ENCODE measurements around the gene MZF1. TPM values are rescaled to one million over a fixed set of nuclear protein-coding genes. Genes with fewer than 3 reads are reported as not detected.

The MZF1 gene
- total and polyA plus RNA-seq, 9 donors = 8.1 to 21.4 (median 16.2) TPM

DNA sequence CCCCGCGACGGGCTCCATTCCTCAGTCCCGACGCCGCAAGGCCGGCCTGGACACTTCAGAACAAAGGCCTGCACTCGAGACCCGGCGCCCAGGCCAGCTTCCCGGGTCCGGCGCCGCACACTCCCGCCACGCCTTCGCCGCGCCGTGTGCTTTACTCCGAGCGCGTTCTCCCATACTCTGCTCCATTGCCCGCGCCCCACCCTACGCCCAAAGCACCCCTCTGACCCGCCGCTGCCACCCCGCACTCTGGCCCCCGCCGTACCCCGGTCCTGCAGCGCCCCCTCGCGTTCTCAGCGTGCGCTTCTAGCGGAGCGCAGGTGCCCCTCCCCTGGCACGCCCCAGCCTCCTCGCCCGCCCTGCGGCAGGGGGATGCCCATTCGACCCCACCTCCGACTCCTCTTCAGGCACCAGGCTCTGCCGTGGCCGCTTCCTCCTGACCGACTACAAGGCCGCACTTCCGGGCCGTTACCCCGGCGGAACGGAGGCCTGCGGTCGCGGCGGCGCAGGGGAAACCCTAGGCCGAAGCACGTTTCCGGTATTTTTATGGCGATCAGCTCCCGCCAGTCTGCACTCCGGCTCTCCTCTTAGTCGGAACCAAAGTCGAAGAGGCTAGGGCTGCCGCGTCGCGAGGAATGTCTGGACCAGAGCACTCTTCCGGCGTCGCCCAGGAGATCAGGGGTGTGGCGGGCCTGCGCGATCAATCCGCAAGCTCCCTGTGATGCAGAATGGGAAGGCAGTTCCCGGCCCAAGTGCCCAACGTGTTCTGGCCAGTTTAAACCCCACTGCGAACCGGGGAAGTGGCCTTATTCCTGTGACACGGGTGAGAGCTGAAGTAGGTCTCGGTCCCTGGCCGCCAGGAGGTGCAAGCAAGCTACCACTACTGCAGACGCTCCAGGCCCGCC lies 53.5 kb downstream of the MZF1 start, which contains the start of gene ZBTB45:
TSS of gene ZBTB45 (minus strand) at position 456 of the 902 bp plus-strand sequence. CDS start 2,137 bp downstream, outside the sequence.
- peaks cover 33% of the 10 kb centered on the region for H3K4me1 ChIP-seq (ENCODE audit: control insufficient read depth, insufficient read depth, low read length)

DNA sequence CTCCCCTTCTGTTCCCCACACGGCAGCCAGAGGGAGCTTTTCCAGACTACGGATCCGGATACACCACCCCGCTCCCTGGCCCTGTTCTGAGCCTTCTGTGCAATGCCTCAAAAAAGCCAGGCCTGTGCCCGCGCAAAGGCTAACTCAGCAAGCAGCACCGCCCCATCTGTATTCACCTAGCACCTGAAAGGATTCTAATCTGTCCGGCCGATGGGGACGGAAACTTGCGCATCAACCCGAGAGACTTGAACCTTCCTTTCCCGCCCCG lies 54.1 kb downstream of the MZF1 start:
- H3K27ac ChIP-seq (ENCODE audit: low read length) = peak overlapping the region; percentile 98
- H3K9me3 ChIP-seq (replicated peaks; ENCODE audit: control insufficient read depth, low read depth, low read length) = no peaks in the 10 kb centered on the region
- no peaks in the 10 kb centered on the region for H3K27me3 ChIP-seq (ENCODE audit: control insufficient read depth, insufficient read depth, low read length)
- peaks cover 37% of the 10 kb centered on the region for H3K4me1 ChIP-seq (ENCODE audit: control insufficient read depth, insufficient read depth, low read length)
- 0% methylated on average over 14 of the region's 14 CpGs for WGBS (ENCODE audit: insufficient coverage)
- DNase-seq = peak; percentile 85
- H3K36me3 ChIP-seq (ENCODE audit: control insufficient read depth, insufficient read depth, low read length) = peaks cover 22% of the 10 kb centered on the region
- peak overlapping the region; percentile 81 for H3K4me3 ChIP-seq (ENCODE audit: low read length)

More for the DNA sequence above, 53.5 kb downstream of the MZF1 start, which contains the start of gene ZBTB45:
- peak; percentile 99 for DNase-seq
- WGBS (ENCODE audit: insufficient coverage) = under 1% methylated on average over 87 of the region's 87 CpGs
- Histone ChIP-seq H3K9me3 (replicated peaks; ENCODE audit: control insufficient read depth, low read depth, low read length) (no peaks in the 10 kb centered on the region), H3K27ac (ENCODE audit: low read length) (peak within 1 kb of the TSS; percentile 98), H3K27me3 (ENCODE audit: control insufficient read depth, insufficient read depth, low read length) (no peaks in the 10 kb centered on the region), H3K36me3 (ENCODE audit: control insufficient read depth, insufficient read depth, low read length) (peaks cover 22% of the 10 kb centered on the region), H3K4me3 (ENCODE audit: low read length) (peak within 1 kb of the TSS; percentile 81)

DNA sequence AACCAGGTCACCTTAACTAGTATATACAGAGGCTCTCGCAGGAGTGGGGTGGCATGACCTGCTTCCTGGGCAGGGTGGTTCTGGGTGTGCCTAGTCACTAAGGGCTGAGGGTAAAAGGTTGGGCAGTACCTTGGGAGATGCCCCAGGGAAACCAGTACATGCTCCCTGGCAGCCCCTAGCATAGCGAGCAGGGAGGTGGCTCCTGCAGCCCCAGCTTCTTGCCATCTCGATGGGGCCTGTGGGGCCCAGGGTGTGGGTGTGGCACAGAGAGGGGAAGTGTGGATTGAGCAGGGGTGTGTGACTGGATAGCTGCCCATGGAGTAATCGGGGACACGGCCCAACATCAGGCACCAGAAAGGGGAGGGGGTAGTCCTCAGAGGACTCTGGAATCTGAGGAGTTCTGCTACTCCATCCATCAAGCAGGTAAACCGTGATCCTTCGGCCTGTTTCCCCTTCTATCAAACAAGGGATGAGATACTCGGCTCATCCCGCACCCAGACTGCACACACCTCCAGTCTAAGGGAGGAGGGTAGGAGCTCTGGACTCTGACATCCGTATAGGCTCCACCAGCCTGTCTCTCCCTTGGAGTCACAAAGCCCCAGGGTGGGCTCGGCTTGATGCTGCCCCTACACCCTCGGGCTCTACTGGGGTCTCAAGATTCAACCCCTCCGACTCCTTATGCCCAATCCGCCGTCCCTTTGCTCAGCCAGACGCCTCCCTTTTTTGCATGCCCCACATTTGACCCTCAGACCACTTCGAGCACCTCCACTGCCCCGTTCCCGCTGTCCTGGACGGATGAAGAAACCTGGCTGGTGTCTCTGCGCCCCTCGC lies 54.7 kb downstream of the MZF1 start:
- DNase-seq = no peak
- Histone ChIP-seq H3K4me3 (ENCODE audit: low read length) (peak overlapping the region; percentile 81), H3K27me3 (ENCODE audit: control insufficient read depth, insufficient read depth, low read length) (no peaks in the 10 kb centered on the region), H3K9me3 (replicated peaks; ENCODE audit: control insufficient read depth, low read depth, low read length) (no peaks in the 10 kb centered on the region), H3K36me3 (ENCODE audit: control insufficient read depth, insufficient read depth, low read length) (peaks cover 25% of the 10 kb centered on the region), H3K4me1 (ENCODE audit: control insufficient read depth, insufficient read depth, low read length) (peaks cover 37% of the 10 kb centered on the region), H3K27ac (ENCODE audit: low read length) (peak overlapping the region; percentile 98)
- WGBS (ENCODE audit: insufficient coverage) = 2% methylated on average over 17 of the region's 22 CpGs

DNA sequence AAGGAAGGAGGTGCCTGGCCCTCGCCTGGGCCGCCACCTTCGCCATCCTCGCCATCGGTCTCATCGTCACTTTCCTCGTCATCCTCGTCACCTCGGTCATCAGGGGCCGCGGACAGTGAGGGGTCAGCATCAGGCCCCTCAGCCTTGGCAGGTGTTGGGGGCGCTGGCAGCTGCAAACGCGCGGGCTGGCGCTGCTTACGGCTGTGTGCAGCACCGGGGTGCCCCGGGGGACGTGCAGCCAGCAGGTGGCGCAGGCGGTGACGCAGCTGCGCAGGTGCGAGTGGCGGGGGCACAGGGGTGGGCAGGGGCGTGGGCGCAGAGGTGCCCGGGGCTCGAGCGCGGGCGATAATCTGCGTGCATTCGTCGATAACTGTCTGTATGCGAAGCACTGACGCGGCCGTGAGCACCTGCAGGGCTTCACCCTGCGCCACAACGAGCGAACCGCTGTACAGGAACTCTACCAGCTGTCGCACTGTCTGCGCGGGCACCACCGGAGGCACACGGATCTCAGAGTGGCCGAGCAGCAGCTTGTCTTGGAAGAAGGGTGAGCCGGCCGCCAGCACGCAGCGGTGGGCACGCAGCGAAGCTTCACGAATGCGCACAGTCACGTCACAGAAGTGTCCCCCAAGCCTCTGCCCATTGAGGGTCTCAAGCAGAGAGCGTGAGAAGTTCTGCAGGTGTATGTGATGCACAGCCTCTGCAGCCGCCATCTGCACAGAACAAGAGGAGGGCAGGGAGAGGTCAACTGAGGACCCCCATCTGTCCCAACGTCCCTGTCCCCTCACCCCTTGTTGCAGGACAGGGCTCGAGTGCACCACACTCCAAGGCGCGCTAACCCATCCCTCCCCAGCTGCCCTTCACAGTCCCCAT lies 55.9 kb downstream of the MZF1 start:
- Histone ChIP-seq H3K36me3 (ENCODE audit: control insufficient read depth, insufficient read depth, low read length) (peaks cover 35% of the 10 kb centered on the region), H3K4me1 (ENCODE audit: control insufficient read depth, insufficient read depth, low read length) (peaks cover 37% of the 10 kb centered on the region), H3K27me3 (ENCODE audit: control insufficient read depth, insufficient read depth, low read length) (no peaks in the 10 kb centered on the region), H3K9me3 (replicated peaks; ENCODE audit: control insufficient read depth, low read depth, low read length) (no peaks in the 10 kb centered on the region), H3K4me3 (ENCODE audit: low read length) (no peak overlapping the region), H3K27ac (ENCODE audit: low read length) (no peak overlapping the region)
- WGBS (ENCODE audit: insufficient coverage) = 90% methylated on average over 62 of the region's 65 CpGs
- DNase-seq = no peak

DNA sequence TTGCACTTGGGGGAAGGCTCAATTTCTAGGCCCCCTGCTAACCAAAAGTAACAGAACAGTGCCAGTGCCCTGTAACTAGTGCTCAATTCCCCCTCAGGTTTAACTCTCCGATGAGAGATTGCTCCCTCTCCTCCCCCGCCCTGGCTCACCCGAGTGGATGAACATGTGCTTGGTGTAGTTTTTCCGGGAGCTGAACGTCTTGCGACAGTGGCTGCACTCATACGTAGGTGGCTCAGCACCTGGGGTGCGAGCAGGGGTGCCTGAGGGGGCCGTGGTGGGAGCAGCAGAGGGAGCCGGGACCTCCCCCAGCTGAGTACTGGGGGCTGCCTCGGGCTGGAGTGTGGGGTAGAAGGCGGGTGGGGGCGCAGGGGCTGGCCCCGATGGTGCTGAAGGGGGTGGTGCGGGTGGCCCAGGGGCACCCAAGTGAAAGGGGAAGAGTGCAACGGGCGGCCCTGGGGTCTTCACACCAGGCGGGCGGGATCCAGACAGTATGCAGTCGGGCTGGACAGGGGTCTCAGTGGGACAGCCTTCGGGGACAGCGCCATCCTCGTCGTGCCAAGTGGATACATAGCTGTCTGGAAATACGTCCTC lies 56.8 kb downstream of the MZF1 start:
- H3K9me3 ChIP-seq (replicated peaks; ENCODE audit: control insufficient read depth, low read depth, low read length) = no peaks in the 10 kb centered on the region
- H3K27ac ChIP-seq (ENCODE audit: low read length) = no peak overlapping the region
- DNase-seq = no peak
- peaks cover 37% of the 10 kb centered on the region for H3K4me1 ChIP-seq (ENCODE audit: control insufficient read depth, insufficient read depth, low read length)
- no peaks in the 10 kb centered on the region for H3K27me3 ChIP-seq (ENCODE audit: control insufficient read depth, insufficient read depth, low read length)
- H3K4me3 ChIP-seq (ENCODE audit: low read length) = no peak overlapping the region
- peaks cover 35% of the 10 kb centered on the region for H3K36me3 ChIP-seq (ENCODE audit: control insufficient read depth, insufficient read depth, low read length)
- WGBS (ENCODE audit: insufficient coverage) = 84% methylated on average over 25 of the region's 25 CpGs

DNA sequence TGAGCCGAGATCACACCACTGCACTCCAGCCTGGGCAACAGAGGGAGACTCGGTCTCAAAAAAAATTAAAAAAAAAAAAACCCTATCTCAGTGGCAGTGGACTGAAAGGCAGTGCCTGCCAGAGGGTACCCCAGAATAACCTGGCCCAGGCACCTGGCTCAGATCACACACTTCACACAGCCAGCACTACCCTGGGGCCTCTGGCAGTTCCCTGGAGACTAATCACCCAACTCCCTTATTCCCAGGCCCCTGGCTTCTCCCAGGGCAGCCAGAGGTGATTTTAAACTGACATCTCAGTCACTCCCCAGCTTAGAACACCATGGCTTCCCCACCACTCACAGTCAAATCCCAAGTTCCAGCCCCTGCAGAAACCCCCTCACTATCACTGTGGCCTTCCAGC lies 57.9 kb downstream of the MZF1 start:
- Histone ChIP-seq H3K9me3 (replicated peaks; ENCODE audit: control insufficient read depth, low read depth, low read length) (no peaks in the 10 kb centered on the region), H3K4me1 (ENCODE audit: control insufficient read depth, insufficient read depth, low read length) (peaks cover 33% of the 10 kb centered on the region), H3K27ac (ENCODE audit: low read length) (no peak overlapping the region), H3K36me3 (ENCODE audit: control insufficient read depth, insufficient read depth, low read length) (peaks cover 35% of the 10 kb centered on the region), H3K4me3 (ENCODE audit: low read length) (no peak overlapping the region), H3K27me3 (ENCODE audit: control insufficient read depth, insufficient read depth, low read length) (no peaks in the 10 kb centered on the region)
- WGBS (ENCODE audit: insufficient coverage) = no CpG with 5 or more reads among the region's 2 CpGs
- no peak for DNase-seq

DNA sequence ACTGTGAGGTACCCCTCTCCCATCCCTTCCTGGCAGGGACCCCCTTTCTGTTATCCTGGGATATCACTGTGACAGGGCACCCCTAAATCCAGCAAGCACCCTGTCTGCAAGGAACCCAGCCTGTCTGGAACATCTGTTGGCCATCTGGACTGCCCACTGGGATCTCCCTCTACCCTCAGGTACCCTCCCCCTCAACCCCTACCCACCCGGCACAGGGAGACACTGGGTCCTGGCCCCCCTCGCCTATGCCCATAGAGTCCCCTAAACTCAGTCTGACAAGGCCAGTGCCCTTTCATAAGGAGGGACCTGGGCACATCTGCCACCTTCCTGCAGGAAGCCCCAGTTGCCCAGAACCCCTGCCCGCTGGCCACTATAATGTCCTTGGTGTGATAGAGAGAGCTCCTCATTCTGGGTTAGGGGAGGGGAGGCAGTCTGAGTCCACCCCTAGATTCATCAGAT lies 58.5 kb downstream of the MZF1 start:
- peak overlapping the region; percentile 43 for H3K4me3 ChIP-seq (ENCODE audit: low read length)
- H3K36me3 ChIP-seq (ENCODE audit: control insufficient read depth, insufficient read depth, low read length) = peaks cover 35% of the 10 kb centered on the region
- H3K4me1 ChIP-seq (ENCODE audit: control insufficient read depth, insufficient read depth, low read length) = peaks cover 28% of the 10 kb centered on the region
- no peak for DNase-seq
- 0% methylated on average over 1 of the region's 3 CpGs for WGBS (ENCODE audit: insufficient coverage)
- no peaks in the 10 kb centered on the region for H3K27me3 ChIP-seq (ENCODE audit: control insufficient read depth, insufficient read depth, low read length)
- H3K9me3 ChIP-seq (replicated peaks; ENCODE audit: control insufficient read depth, low read depth, low read length) = no peaks in the 10 kb centered on the region
- no peak overlapping the region for H3K27ac ChIP-seq (ENCODE audit: low read length)

DNA sequence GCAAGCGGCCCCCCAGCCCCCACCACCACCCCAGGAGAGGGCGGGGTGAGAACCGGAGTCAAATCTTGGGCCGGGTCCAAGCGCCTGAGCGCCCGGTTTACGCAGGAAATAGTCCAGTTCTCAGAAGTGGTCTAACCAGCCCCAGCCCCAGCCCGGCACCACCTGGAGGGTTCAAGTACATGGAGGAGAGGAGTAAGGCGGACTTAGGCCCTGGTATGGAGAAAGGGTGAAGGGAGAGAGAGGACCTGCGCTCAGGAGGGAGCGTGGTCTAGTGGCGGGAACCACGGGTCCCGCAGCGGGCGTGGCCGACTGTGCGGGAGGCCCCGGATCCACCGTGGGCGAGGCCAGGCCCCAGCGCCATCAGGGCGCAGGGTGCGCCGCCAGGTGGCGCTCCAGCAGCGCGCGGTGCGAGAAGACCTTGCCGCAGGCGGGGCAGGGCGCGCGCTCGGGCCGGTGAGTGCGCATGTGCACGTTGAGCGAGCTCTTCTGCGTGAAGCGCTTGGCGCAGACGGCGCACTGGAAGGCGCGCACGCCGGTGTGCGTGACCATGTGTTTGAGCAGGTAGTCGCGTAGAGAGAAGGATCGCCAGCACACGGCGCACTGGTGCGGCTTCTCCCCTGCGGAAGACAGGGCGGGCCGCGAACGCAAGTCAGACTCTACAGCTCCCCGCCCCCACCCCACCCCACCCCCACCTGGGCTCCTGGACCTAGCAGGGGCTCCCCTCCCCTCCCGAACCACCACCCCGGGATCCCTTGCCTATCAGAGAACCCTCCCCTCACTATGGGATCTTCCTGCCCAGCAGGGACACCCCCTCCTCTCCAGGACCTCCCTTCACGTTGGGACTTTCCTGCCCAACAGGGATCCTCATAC lies 59.2 kb downstream of the MZF1 start:
- Histone ChIP-seq H3K9me3 (replicated peaks; ENCODE audit: control insufficient read depth, low read depth, low read length) (no peaks in the 10 kb centered on the region), H3K4me1 (ENCODE audit: control insufficient read depth, insufficient read depth, low read length) (peaks cover 28% of the 10 kb centered on the region), H3K27me3 (ENCODE audit: control insufficient read depth, insufficient read depth, low read length) (no peaks in the 10 kb centered on the region), H3K36me3 (ENCODE audit: control insufficient read depth, insufficient read depth, low read length) (peaks cover 35% of the 10 kb centered on the region), H3K4me3 (ENCODE audit: low read length) (peak overlapping the region; percentile 43), H3K27ac (ENCODE audit: low read length) (peak overlapping the region; percentile 42)
- DNase-seq = peak; percentile 91
- 10% methylated on average over 43 of the region's 66 CpGs for WGBS (ENCODE audit: insufficient coverage)

Data from muscle of leg (tissue), 11 donors.